Measurements from ENCODE around the gene LRRC7. TPM values are rescaled to one million over a fixed set of nuclear protein-coding genes. Genes with fewer than 3 reads are reported as not detected.

LRRC7 gene
- total RNA-seq, 5 donors from 2014 or later (not counting 1 experiment from before 2014, with no cell fraction given): 0.13 to 4.0 (median 0.54) TPM

DNA sequence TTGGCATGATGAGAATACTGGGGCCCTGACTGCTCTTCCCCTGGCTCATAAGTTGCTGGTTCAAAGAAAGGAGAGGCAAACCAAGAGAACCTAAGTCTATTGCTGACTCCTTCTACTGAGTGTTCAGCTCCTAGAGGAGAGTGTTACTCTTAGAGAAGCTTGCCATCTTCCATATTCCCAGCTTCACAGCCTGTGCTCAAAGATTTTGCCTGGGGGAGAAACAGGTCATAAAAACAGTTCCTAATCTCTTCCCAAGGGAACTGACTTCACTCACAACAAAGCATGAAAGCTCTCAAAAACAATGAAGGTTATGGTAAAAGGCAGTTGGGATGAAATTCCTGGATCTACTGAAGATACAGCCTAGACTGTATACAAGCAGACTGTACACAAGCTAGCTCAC is 600.6 kb downstream of the LRRC7 start:
- DNase-seq: no peak
- Histone ChIP-seq H3K27ac (ENCODE audit: low read length) (no peak overlapping the region), H3K27me3 (replicated peaks in 1 of 2; ENCODE audit: control insufficient read depth in 2 of 2, extremely low read depth in 1 of 2, insufficient read depth in 2 of 2, low read length in 1 of 2) (no peaks in the 10 kb centered on the region), H3K36me3 (ENCODE audit: control insufficient read depth in 2 of 2, extremely low read depth in 1 of 2, insufficient read depth in 1 of 2, low read length in 1 of 2) (peaks cover 0 to 21% of the 10 kb centered on the region in 2 donors), H3K9me3 (no peaks in the 10 kb centered on the region), H3K4me1 (ENCODE audit: control insufficient read depth in 1 of 2, extremely low read depth in 1 of 2, insufficient read depth in 2 of 2, low read length in 2 of 2) (no peaks in the 10 kb centered on the region), H3K4me3 (ENCODE audit: control insufficient read depth in 1 of 2, extremely low read depth in 1 of 2, low read length in 1 of 2) (no peak overlapping the region)
- H3K4me3 Mint-ChIP-seq: no peak overlapping the region
- ChIA-PET CTCF (no interaction called here), POLR2A (no interaction called here)
- no peaks in the 10 kb centered on the region for H3K9me3 Mint-ChIP-seq
- no peak for ATAC-seq (replicated peaks in 1 of 4)
- peaks cover 50% of the 10 kb centered on the region for H3K36me3 Mint-ChIP-seq
- no peaks in the 10 kb centered on the region for H3K27me3 Mint-ChIP-seq
- H3K4me1 Mint-ChIP-seq: peaks cover 0 to 11% (median 0%) of the 10 kb centered on the region in 3 donors
- no peak overlapping the region for H3K27ac Mint-ChIP-seq

DNA sequence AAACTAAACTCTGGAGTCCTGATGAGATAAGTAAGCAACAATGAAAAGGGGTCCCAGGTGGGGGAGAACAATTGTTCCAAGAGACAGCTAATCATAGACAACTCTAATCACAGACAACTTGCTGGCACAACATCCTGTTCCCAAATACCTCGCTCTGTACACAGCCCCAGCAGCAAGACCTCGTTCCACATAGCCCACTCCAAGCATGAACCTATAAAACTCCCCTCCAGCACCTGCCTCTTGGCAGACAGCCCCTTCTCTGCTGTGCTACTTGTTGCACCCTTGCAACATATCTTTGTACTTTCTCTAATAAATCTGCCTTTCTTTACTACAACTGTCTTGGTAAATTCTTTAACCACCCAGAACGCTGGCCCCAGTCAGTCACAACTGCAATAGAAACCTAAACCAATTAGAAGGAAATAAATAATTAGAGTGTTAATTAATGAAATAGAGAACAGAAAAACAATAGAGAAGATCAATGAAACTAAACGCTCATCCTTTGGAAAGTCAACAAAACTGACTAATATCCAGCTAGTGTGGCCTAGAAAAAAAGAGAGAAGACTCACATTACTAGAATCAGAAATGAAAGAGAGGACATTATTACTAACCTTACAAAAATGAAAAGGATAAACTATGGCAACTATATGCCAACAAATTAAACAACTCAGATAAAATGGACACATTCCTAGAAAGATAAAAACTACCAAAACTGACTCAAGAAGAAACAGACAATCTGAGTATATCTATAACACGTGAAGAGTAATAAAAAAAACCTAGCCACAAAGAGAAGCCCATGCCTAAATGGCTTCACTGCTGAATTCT is 601.5 kb downstream of the LRRC7 start:
- Histone ChIP-seq H3K27ac (ENCODE audit: low read length) (no peak overlapping the region), H3K27me3 (replicated peaks in 1 of 2; ENCODE audit: control insufficient read depth in 2 of 2, extremely low read depth in 1 of 2, insufficient read depth in 2 of 2, low read length in 1 of 2) (no peaks in the 10 kb centered on the region), H3K36me3 (ENCODE audit: control insufficient read depth in 2 of 2, extremely low read depth in 1 of 2, insufficient read depth in 1 of 2, low read length in 1 of 2) (peaks cover 0 to 19% of the 10 kb centered on the region in 2 donors), H3K4me1 (ENCODE audit: control insufficient read depth in 1 of 2, extremely low read depth in 1 of 2, insufficient read depth in 2 of 2, low read length in 2 of 2) (no peaks in the 10 kb centered on the region), H3K4me3 (ENCODE audit: control insufficient read depth in 1 of 2, extremely low read depth in 1 of 2, low read length in 1 of 2) (no peak overlapping the region), H3K9me3 (no peaks in the 10 kb centered on the region)
- Mint-ChIP-seq H3K9me3 (no peaks in the 10 kb centered on the region), H3K27me3 (no peaks in the 10 kb centered on the region), H3K4me1 (peaks cover 0 to 11% (median 0%) of the 10 kb centered on the region in 3 donors), H3K36me3 (peaks cover 52% of the 10 kb centered on the region), H3K27ac (no peak overlapping the region), H3K4me3 (no peak overlapping the region)
- ATAC-seq (replicated peaks in 1 of 4) (no peak), DNase-seq (no peak)
- WGBS (ENCODE audit: insufficient coverage): 92% methylated on average over 2 of the region's 5 CpGs
- ChIA-PET POLR2A (no interaction called here), CTCF (interaction anchor here (0.6 kb wide), 2 partner anchors 22 to 77 kb away, joined by 3 to 5 read pairs; no protein-coding TSS in a partner anchor)

- Mint-ChIP-seq H3K4me3 (no peak overlapping the region), H3K27me3 (no peaks in the 10 kb centered on the region), H3K9me3 (no peaks in the 10 kb centered on the region), H3K36me3 (peaks cover 50% of the 10 kb centered on the region), H3K27ac (no peak overlapping the region), H3K4me1 (peaks cover 0 to 11% (median 0%) of the 10 kb centered on the region in 3 donors)
- Histone ChIP-seq H3K36me3 (ENCODE audit: control insufficient read depth in 2 of 2, extremely low read depth in 1 of 2, insufficient read depth in 1 of 2, low read length in 1 of 2) (peaks cover 0 to 17% of the 10 kb centered on the region in 2 donors), H3K4me3 (ENCODE audit: control insufficient read depth in 1 of 2, extremely low read depth in 1 of 2, low read length in 1 of 2) (no peak overlapping the region), H3K4me1 (ENCODE audit: control insufficient read depth in 1 of 2, extremely low read depth in 1 of 2, insufficient read depth in 2 of 2, low read length in 2 of 2) (no peaks in the 10 kb centered on the region), H3K27me3 (replicated peaks in 1 of 2; ENCODE audit: control insufficient read depth in 2 of 2, extremely low read depth in 1 of 2, insufficient read depth in 2 of 2, low read length in 1 of 2) (no peaks in the 10 kb centered on the region), H3K9me3 (no peaks in the 10 kb centered on the region), H3K27ac (ENCODE audit: low read length) (no peak overlapping the region)
- DNase-seq (no peak), ATAC-seq (replicated peaks in 1 of 4) (no peak)
- POLR2A ChIA-PET: interaction anchor here in 1 of 2 donors (0.6 kb wide), 1 partner anchor 87 kb away, joined by 3 read pairs; no protein-coding TSS in a partner anchor
- no CpG with 5 or more reads among the region's 1 CpG for WGBS (ENCODE audit: insufficient coverage)
- CTCF ChIA-PET: no interaction called here
These were observed 603.8 kb downstream of the LRRC7 start for GRCh38 chr1:70171512-70171911.

Data from T-cell (primary cell).